Stomach (tissue), 4 donors: ENCODE measurements around the gene CEP89.

Experiments
- EP300 ChIP-seq: sonication (generic); formaldehyde crosslinking; IDR thresholded peaks from one replicate; pipeline ENCODE4 v1.6.1; 2017; ENCODE audit warnings: antibody characterized with exemption
- POLR2A ChIP-seq, 4 donors: fragments of 450-650 bp; IDR thresholded peaks; one replicate each; pipeline ENCODE4 v1.6.1; 2016; ENCODE audit warnings: antibody characterized with exemption in 4 of 4, control low read depth in 2 of 4, mild to moderate bottlenecking in 1 of 4, moderate library complexity in 1 of 4
- POLR2AphosphoS5 ChIP-seq, 3 donors: sonication (generic); formaldehyde crosslinking; IDR thresholded peaks; one replicate each; pipeline ENCODE4 v1.6.1; 2016; ENCODE audit warnings: antibody characterized with exemption in 3 of 3
- TF ChIP-seq, protein P1 (sequence below), 7 experiments: fragments of 450-650 bp in 4 of 7; fragments of 200-600 bp in 3 of 7; sonication (generic) in 3 of 7; IDR thresholded peaks; one replicate each; pipeline ENCODE4 v1.5.1; 2016 to 2019; ENCODE audit warnings: antibody characterized with exemption in 7 of 7, control low read depth in 2 of 7, mild to moderate bottlenecking in 1 of 7

DNA sequence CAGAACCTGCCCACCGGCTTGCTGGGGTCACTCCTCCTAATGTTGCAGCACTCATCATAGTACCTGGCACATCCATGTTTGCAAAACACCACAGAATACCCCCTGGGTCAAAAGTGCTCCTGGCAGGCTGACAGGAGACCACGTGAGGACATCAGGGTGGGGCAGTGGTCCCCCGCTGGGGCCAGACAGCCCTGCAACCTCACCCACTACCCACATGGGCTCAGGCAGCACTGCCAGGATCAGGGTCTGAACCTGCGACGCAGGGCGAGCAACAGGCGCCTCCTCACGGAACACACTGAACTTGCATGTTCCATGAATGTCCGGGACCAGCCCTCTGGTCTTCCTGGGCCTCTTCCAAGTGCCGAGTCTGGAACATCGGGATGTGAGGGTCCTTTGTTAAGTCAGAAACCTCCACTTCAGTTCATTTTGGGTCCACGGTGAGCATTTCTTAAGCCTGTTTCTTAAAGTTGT is 100.7 kb downstream of the CEP89 start:
- TF ChIP-seq EP300 (no peak), POLR2AphosphoS5 (IDR thresholded peaks at IDR 0.05) (no peak), POLR2A (IDR thresholded peaks at IDR 0.05) (no peak)
- TF ChIP-seq, protein P1, sequence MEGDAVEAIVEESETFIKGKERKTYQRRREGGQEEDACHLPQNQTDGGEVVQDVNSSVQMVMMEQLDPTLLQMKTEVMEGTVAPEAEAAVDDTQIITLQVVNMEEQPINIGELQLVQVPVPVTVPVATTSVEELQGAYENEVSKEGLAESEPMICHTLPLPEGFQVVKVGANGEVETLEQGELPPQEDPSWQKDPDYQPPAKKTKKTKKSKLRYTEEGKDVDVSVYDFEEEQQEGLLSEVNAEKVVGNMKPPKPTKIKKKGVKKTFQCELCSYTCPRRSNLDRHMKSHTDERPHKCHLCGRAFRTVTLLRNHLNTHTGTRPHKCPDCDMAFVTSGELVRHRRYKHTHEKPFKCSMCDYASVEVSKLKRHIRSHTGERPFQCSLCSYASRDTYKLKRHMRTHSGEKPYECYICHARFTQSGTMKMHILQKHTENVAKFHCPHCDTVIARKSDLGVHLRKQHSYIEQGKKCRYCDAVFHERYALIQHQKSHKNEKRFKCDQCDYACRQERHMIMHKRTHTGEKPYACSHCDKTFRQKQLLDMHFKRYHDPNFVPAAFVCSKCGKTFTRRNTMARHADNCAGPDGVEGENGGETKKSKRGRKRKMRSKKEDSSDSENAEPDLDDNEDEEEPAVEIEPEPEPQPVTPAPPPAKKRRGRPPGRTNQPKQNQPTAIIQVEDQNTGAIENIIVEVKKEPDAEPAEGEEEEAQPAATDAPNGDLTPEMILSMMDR (IDR thresholded peaks at IDR 0.05): no peak
